ENCODE data around the gene ZSWIM5. TPM values are rescaled to one million over a fixed set of nuclear protein-coding genes. Genes with fewer than 3 reads are reported as not detected.
"Not testable (repeated sequence)": the region's sequence is repeated elsewhere in the genome, so short reads cannot be mapped to it uniquely, and the experiment has no call there.

ZSWIM5 gene
- total RNA-seq, 2 donors from 2014 or later: 2.0 to 3.5 TPM

DNA sequence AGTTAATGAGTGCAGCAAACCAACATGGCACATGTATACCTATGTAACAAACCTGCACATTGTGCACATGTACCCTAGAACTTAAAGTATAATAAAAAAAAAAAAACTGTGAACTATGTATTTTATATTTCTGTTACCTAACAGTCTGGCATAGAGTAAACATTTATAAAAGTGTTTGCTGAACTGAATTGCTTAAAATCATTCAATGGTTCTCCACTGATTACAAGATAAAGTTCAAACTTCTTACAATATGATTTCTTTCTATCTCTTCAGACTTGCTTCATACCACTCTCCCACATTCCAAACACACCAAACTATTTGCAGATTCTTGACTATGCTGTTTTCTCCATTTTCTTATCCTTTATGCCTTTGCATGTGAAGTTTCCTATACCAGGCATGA is 104.5 kb downstream of the ZSWIM5 start:
- Histone ChIP-seq H3K27me3 (replicated peaks; ENCODE audit: insufficient read depth) (no peaks in the 10 kb centered on the region), H3K4me3 (no peak overlapping the region), H3K4me1 (ENCODE audit: control insufficient read depth in 1 of 2, low read depth in 2 of 2) (no peaks in the 10 kb centered on the region), H3K27ac (no peak overlapping the region), H3K9me3 (no peaks in the 10 kb centered on the region), H3K36me3 (no peaks in the 10 kb centered on the region)
- ATAC-seq (ENCODE audit: insufficient number of reproducible peaks, low FRiP score, low read depth): no peak
- TF ChIP-seq CTCF (IDR thresholded peaks at IDR 0.05): no peak
- no peak for DNase-seq (ENCODE audit: low spot score)

DNA sequence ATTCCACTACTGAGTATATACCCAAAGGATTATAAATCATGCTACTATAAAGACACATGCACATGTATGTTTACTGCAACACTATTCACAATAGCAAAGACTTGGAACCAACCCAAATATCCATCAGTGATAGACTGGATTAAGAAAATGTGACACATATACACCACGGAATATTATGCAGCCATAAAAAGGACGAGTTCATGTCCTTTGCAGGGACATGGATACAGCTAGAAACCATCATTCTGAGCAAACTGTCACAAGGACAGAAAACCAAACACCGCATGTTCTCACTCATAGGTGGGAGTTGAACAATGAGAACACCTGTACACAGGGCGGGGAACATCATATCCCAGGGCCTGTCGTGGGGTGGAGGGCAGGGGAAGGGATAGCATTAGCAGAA is 104.9 kb downstream of the ZSWIM5 start:
- not testable (repeated sequence) for H3K27ac ChIP-seq; ATAC-seq (ENCODE audit: insufficient number of reproducible peaks, low FRiP score, low read depth); H3K4me3 ChIP-seq; H3K36me3 ChIP-seq; H3K9me3 ChIP-seq; H3K4me1 ChIP-seq (ENCODE audit: control insufficient read depth in 1 of 2, low read depth in 2 of 2); H3K27me3 ChIP-seq (replicated peaks; ENCODE audit: insufficient read depth); DNase-seq (ENCODE audit: low spot score)

- ATAC-seq (ENCODE audit: insufficient number of reproducible peaks, low FRiP score, low read depth): no peak
- H3K27me3 ChIP-seq (replicated peaks; ENCODE audit: insufficient read depth): no peaks in the 10 kb centered on the region
Observed at GRCh38 chr1:45097944-45098343, 108.5 kb downstream of the ZSWIM5 start.

GRCh38 chr1:45097079-45097478 is 109.3 kb downstream of the ZSWIM5 start:
- H3K36me3 ChIP-seq: no peaks in the 10 kb centered on the region
- no peak for TF ChIP-seq CTCF (IDR thresholded peaks at IDR 0.05)
- H3K4me1 ChIP-seq (ENCODE audit: control insufficient read depth in 1 of 2, low read depth in 2 of 2): no peaks in the 10 kb centered on the region
- DNase-seq (ENCODE audit: low spot score) (no peak), ATAC-seq (ENCODE audit: insufficient number of reproducible peaks, low FRiP score, low read depth) (no peak)
- no peak overlapping the region for H3K4me3 ChIP-seq
- no peaks in the 10 kb centered on the region for H3K27me3 ChIP-seq (replicated peaks; ENCODE audit: insufficient read depth)
- H3K9me3 ChIP-seq: no peaks in the 10 kb centered on the region
- no peak overlapping the region for H3K27ac ChIP-seq

More at GRCh38 chr1:45097944-45098343, 108.5 kb downstream of the ZSWIM5 start:
- no peak for TF ChIP-seq CTCF (IDR thresholded peaks at IDR 0.05)
- no peak for DNase-seq (ENCODE audit: low spot score)
- H3K4me3 ChIP-seq: no peak overlapping the region
- H3K27ac ChIP-seq: no peak overlapping the region
- H3K36me3 ChIP-seq: no peaks in the 10 kb centered on the region
- H3K4me1 ChIP-seq (ENCODE audit: control insufficient read depth in 1 of 2, low read depth in 2 of 2): no peaks in the 10 kb centered on the region
- H3K9me3 ChIP-seq: no peaks in the 10 kb centered on the region

DNA sequence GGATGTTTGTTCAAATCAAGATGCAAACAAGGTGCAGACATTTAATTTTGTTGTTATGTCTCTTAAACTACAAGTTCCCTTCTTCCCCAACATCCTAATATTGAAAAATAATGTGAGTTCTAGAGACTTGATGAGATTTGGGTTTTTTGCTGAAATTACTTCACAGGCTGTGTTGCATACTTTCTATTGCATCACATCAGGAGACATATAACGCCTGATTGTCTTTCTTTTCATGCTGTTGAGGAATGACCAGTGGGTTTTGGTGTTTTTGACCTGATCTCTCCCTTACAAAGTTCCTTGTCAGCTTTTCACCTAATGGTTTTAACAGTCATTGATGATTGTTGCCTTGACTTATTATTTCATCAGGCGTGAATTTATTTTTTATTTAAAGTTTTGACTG is 111.0 kb downstream of the ZSWIM5 start:
- H3K9me3 ChIP-seq: no peaks in the 10 kb centered on the region
- ATAC-seq (ENCODE audit: insufficient number of reproducible peaks, low FRiP score, low read depth): no peak
- H3K36me3 ChIP-seq: no peaks in the 10 kb centered on the region
- DNase-seq (ENCODE audit: low spot score): no peak
- no peak overlapping the region for H3K4me3 ChIP-seq
- no peaks in the 10 kb centered on the region for H3K4me1 ChIP-seq (ENCODE audit: control insufficient read depth in 1 of 2, low read depth in 2 of 2)
- H3K27ac ChIP-seq: no peak overlapping the region
- no peaks in the 10 kb centered on the region for H3K27me3 ChIP-seq (replicated peaks; ENCODE audit: insufficient read depth)
- no peak for TF ChIP-seq CTCF (IDR thresholded peaks at IDR 0.05)

DNA sequence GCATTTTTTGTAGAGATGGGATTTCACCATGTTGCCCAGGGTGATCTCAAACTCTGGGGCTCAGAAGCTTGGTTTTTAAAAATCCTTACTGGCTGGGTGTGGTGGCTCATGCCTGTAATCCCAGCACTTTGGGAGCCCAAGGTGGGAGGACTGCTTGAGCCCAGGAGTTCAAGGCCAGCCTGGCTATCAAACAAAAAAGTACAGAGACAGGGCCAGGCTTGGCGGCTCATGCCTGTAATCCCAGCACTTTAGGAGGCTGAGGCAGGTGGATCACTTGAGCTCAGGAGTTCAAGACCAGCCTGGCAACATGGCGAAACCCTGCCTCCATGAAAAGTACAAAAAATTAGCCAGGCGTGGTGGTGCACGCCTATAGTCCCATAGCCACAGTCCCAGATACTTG is 112.0 kb downstream of the ZSWIM5 start:
- H3K27me3 ChIP-seq (replicated peaks; ENCODE audit: insufficient read depth); DNase-seq (ENCODE audit: low spot score); H3K36me3 ChIP-seq; H3K4me1 ChIP-seq (ENCODE audit: control insufficient read depth in 1 of 2, low read depth in 2 of 2); ATAC-seq (ENCODE audit: insufficient number of reproducible peaks, low FRiP score, low read depth); H3K27ac ChIP-seq; H3K9me3 ChIP-seq; H3K4me3 ChIP-seq: not testable (repeated sequence)

Measured in thoracic aorta (tissue), 2 donors.